GM19238 (cell line): ENCODE data around the gene VPS26B.

Experiments
- DNase-seq: peaks from one replicate; pipeline ENCODE4 v3.0.0; 2011; ENCODE audit warnings: low spot score; ENCODE audit not compliant: insufficient read length

Gene VPS26B

GRCh38 chr11:134257101-134257500 lies 32.6 kb downstream of the VPS26B start:
- no peak for DNase-seq

- no peak for DNase-seq
Measured at GRCh38 chr11:134258577-134258976, 34.1 kb downstream of the VPS26B start.

- no peak for DNase-seq
Measured at GRCh38 chr11:134260503-134260902, 36.0 kb downstream of the VPS26B start.

- DNase-seq: no peak
Measured at GRCh38 chr11:134260983-134261382, 36.5 kb downstream of the VPS26B start.

GRCh38 chr11:134261626-134262488 lies 37.4 kb downstream of the VPS26B start:
- DNase-seq: no peak

- no peak for DNase-seq
Measured at GRCh38 chr11:134264966-134265764, 40.7 kb downstream of the VPS26B start.

GRCh38 chr11:134266440-134266839 lies 42.0 kb downstream of the VPS26B start:
- no peak for DNase-seq

- DNase-seq: no peak
Measured at GRCh38 chr11:134266841-134267251, 42.4 kb downstream of the VPS26B start.

- DNase-seq: no peak
Measured at GRCh38 chr11:134267461-134267860, 43.0 kb downstream of the VPS26B start.

- DNase-seq: no peak
Measured at GRCh38 chr11:134267966-134268365, 43.5 kb downstream of the VPS26B start.

GRCh38 chr11:134270250-134270714 lies 45.8 kb downstream of the VPS26B start:
- DNase-seq: no peak

GRCh38 chr11:134271978-134272377 lies 47.5 kb downstream of the VPS26B start:
- DNase-seq: no peak

- no peak for DNase-seq
Measured at GRCh38 chr11:134272381-134273316, 48.2 kb downstream of the VPS26B start.

GRCh38 chr11:134273317-134273712 lies 48.8 kb downstream of the VPS26B start:
- DNase-seq: no peak

- DNase-seq: no peak
Measured at GRCh38 chr11:134275188-134275533, 50.7 kb downstream of the VPS26B start.

- DNase-seq: no peak
Measured at GRCh38 chr11:134275534-134276395, 51.3 kb downstream of the VPS26B start, which contains the start of gene GLB1L3. TSS of gene GLB1L3 (plus strand) at chr11:134276379. CDS start at chr11:134276741, 362 bp downstream.

- no peak for DNase-seq
Measured at GRCh38 chr11:134276396-134277182, 52.1 kb downstream of the VPS26B start.

- DNase-seq: no peak
Measured at GRCh38 chr11:134277183-134278001, 52.9 kb downstream of the VPS26B start.

- no peak for DNase-seq
Measured at GRCh38 chr11:134278356-134278755, 53.9 kb downstream of the VPS26B start.
